NCI-H2196 treated with DMSO at 0.1 percent for 48 hours (cell line): ENCODE results near the gene ECSIT.
A peak's percentile ranks its signal among the peaks of the same experiment; 100 is the strongest.

Experiments used
- DNase-seq: peaks from one replicate; lab custom pipeline; 2025; ENCODE audit not compliant: unreplicated experiment; lab: John Stamatoyannopoulos, UW

Gene ECSIT

GRCh38 chr19:11551603-11552235 lies 22.8 kb upstream of the ECSIT start:
- DNase-seq: no peak

GRCh38 chr19:11550265-11550664 lies 21.3 kb upstream of the ECSIT start:
- no peak for DNase-seq

GRCh38 chr19:11549386-11549953 lies 20.5 kb upstream of the ECSIT start:
- DNase-seq: no peak

- DNase-seq: no peak
Observed at GRCh38 chr19:11547929-11548700, 19.2 kb upstream of the ECSIT start.

- no peak for DNase-seq
Observed at GRCh38 chr19:11541238-11541637, 12.3 kb upstream of the ECSIT start.

GRCh38 chr19:11540645-11541044 lies 11.7 kb upstream of the ECSIT start:
- no peak for DNase-seq

- no peak for DNase-seq
Observed at GRCh38 chr19:11539495-11540365, 10.8 kb upstream of the ECSIT start.

- no peak for DNase-seq
Observed at GRCh38 chr19:11538232-11539036, 9.5 kb upstream of the ECSIT start, which contains the start of gene CNN1. Gene CNN1 (plus strand): TSS chr19:11538851. CDS start chr19:11538928, 77 bp downstream.

- peak; percentile 54 for DNase-seq
Observed at GRCh38 chr19:11535792-11536595, 7.1 kb upstream of the ECSIT start.

- DNase-seq: no peak
Observed at GRCh38 chr19:11534948-11535347, 6.0 kb upstream of the ECSIT start.

- DNase-seq: no peak
Observed at GRCh38 chr19:11534538-11534937, 5.6 kb upstream of the ECSIT start.

- peak; percentile 96 for DNase-seq
Observed at GRCh38 chr19:11530432-11530831, 1.5 kb upstream of the ECSIT start.

GRCh38 chr19:11519138-11519537 lies 9.8 kb downstream of the ECSIT start:
- no peak for DNase-seq

- no peak for DNase-seq
Observed at GRCh38 chr19:11513946-11514345, 15.0 kb downstream of the ECSIT start.

GRCh38 chr19:11510444-11510843 lies 18.5 kb downstream of the ECSIT start:
- no peak for DNase-seq

- no peak for DNase-seq
Observed at GRCh38 chr19:11507370-11508078, 21.4 kb downstream of the ECSIT start.

- no peak for DNase-seq
Observed at GRCh38 chr19:11506967-11507366, 22.0 kb downstream of the ECSIT start.

- DNase-seq: peak; percentile 72
Observed at GRCh38 chr19:11506101-11506555, 22.8 kb downstream of the ECSIT start.
